ENCODE data around the gene CDH2. TPM values are rescaled to one million over a fixed set of nuclear protein-coding genes. Genes with fewer than 3 reads are reported as not detected.

CDH2 gene
- total RNA-seq, 1 experiment from 2014 or later: 36.2 TPM

DNA sequence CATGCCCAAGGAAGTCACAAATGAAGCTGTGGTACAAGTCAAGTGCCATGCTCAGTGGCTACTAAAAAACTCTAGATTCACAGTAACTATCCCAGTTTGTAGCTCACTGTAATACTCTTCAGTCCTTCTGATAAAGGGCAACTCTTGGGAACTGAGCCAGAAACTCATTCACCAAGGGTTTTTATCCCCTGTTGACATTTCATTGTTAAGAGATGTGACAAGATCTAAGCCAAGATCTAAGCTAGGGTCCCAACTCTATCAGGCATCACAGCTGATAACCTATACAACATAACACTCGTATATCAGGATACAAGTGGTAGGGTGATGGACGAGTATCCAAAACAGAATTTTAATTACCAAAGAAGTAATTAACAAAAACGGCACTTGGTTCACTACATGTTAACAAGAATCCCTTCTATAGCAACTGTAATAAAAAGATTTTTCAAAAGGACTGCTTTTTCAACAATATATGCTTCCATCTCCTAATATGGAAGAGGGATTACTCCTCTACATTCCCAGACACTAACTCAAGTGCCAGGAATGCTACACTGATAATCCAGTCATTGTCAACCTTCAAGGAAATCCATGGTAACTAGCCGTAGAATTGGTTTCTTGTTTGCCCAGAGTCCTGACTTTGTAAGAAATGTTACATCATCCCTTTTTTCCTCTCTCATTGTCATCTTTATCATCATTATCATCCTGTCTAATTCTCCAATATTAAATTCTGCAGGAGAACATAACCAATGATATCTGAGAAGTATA, 111.7 kb downstream of the CDH2 start:
- Histone ChIP-seq H3K23me2 (ENCODE audit: insufficient read length, low read depth, low read length, poor library complexity, severe bottlenecking) (no peaks in the 10 kb centered on the region), H3K18ac (ENCODE audit: insufficient read length, low read depth, low read length) (no peak overlapping the region), H2BK5ac (ENCODE audit: insufficient read length, low read length) (no peak overlapping the region), H3K23ac (ENCODE audit: insufficient read length, low read depth, low read length) (no peak overlapping the region), H3K14ac (ENCODE audit: insufficient read depth, low read length) (no peak overlapping the region), H2AK5ac (ENCODE audit: insufficient read length, low read length) (no peak overlapping the region), H3K9ac (ENCODE audit: extremely low read depth, insufficient read length, low read length) (no peak overlapping the region), H3K79me2 (ENCODE audit: insufficient read depth, low read length) (peaks cover 2% of the 10 kb centered on the region; the same call in 1 of the 2 replicates), H3T11ph (ENCODE audit: low read length) (no peak overlapping the region), H2AFZ (ENCODE audit: low read length) (no peak overlapping the region), H3K4ac (ENCODE audit: low read depth, low read length) (no peak overlapping the region), H2BK120ac (ENCODE audit: low read depth, low read length, poor library complexity, severe bottlenecking) (peak overlapping the region; percentile 38), H4K91ac (ENCODE audit: insufficient read length, low read depth, low read length) (no peak overlapping the region), H2BK12ac (ENCODE audit: insufficient read length, low read depth, low read length) (no peak overlapping the region), H2BK20ac (ENCODE audit: low read depth, low read length, poor library complexity, severe bottlenecking) (no peak overlapping the region), H2BK15ac (ENCODE audit: low read depth, low read length) (no peak overlapping the region), H3K27me3 (ENCODE audit: insufficient read depth, low read length) (no peaks in the 10 kb centered on the region), H3K79me1 (ENCODE audit: insufficient read depth, low read depth, low read length, poor library complexity, severe bottlenecking) (no peaks in the 10 kb centered on the region), H3K4me1 (ENCODE audit: insufficient read depth, low read length) (no peaks in the 10 kb centered on the region; the same call in 1 of the 2 replicates), H3K9me3 (ENCODE audit: control insufficient read depth, low read depth, low read length) (no peaks in the 10 kb centered on the region), H4K8ac (replicated peaks; ENCODE audit: insufficient read length, low read depth, low read length) (no peak overlapping the region), H3K27ac (ENCODE audit: insufficient read length, low read depth, low read length) (no peak overlapping the region), H3K4me2 (ENCODE audit: insufficient read depth, insufficient read length, low read length) (no peak overlapping the region), H4K5ac (ENCODE audit: insufficient read length, low read depth, low read length) (no peak overlapping the region), H3K56ac (ENCODE audit: insufficient read length, low read depth, low read length) (no peak overlapping the region), H4K20me1 (ENCODE audit: control insufficient read depth, insufficient read depth, insufficient read length) (no peaks in the 10 kb centered on the region)
- Mint-ChIP-seq H3K36me3 (ENCODE audit: insufficient read depth in 1 of 3, low read depth in 3 of 3) (peaks cover 0 to 6% (median 3%) of the 10 kb centered on the region in 3 experiments; a peak in 3 of 7 replicates), H3K9me3 (peaks cover 2 to 3% of the 10 kb centered on the region in 2 experiments; a peak in 2 of 5 replicates), H3K27ac (peak overlapping the region in 2 of 3 experiments; percentile 54 to 74; a peak in 4 of 7 replicates), H3K4me1 (peaks cover 22 to 24% of the 10 kb centered on the region in 2 experiments), H3K4me3 (no peak overlapping the region), H3K27me3 (ENCODE audit: low read depth) (no peaks in the 10 kb centered on the region)
- no CpG with 5 or more reads among the region's 4 CpGs for WGBS (ENCODE audit: extremely low coverage, insufficient read length, low lambda C conversion rate)
- TF ChIP-seq, protein P1, sequence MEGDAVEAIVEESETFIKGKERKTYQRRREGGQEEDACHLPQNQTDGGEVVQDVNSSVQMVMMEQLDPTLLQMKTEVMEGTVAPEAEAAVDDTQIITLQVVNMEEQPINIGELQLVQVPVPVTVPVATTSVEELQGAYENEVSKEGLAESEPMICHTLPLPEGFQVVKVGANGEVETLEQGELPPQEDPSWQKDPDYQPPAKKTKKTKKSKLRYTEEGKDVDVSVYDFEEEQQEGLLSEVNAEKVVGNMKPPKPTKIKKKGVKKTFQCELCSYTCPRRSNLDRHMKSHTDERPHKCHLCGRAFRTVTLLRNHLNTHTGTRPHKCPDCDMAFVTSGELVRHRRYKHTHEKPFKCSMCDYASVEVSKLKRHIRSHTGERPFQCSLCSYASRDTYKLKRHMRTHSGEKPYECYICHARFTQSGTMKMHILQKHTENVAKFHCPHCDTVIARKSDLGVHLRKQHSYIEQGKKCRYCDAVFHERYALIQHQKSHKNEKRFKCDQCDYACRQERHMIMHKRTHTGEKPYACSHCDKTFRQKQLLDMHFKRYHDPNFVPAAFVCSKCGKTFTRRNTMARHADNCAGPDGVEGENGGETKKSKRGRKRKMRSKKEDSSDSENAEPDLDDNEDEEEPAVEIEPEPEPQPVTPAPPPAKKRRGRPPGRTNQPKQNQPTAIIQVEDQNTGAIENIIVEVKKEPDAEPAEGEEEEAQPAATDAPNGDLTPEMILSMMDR (conservative IDR thresholded peaks at IDR 0.05): no peak
- DNase-seq: no peak
